GM21526 (cell line): Measurements from ENCODE around the gene STK38.

ENCODE experiments used
- ATAC-seq: cut with Tn5 transposase; IDR thresholded peaks from one replicate; pipeline ENCODE4 v1.9.1; 2021; ENCODE audit warnings: moderate library complexity; ENCODE audit not compliant: unreplicated experiment, low FRiP score

Gene STK38

GRCh38 chr6:36524871-36525270 lies 22.4 kb downstream of the STK38 start:
- ATAC-seq = no peak

GRCh38 chr6:36523936-36524499 lies 23.3 kb downstream of the STK38 start:
- ATAC-seq = no peak

GRCh38 chr6:36523451-36523850 lies 23.8 kb downstream of the STK38 start:
- no peak for ATAC-seq

GRCh38 chr6:36519352-36519751 lies 27.9 kb downstream of the STK38 start:
- no peak for ATAC-seq

- ATAC-seq = no peak
Observed at GRCh38 chr6:36517408-36517807, 29.9 kb downstream of the STK38 start.

GRCh38 chr6:36516988-36517387 lies 30.3 kb downstream of the STK38 start:
- no peak for ATAC-seq

GRCh38 chr6:36516559-36516958 lies 30.7 kb downstream of the STK38 start:
- ATAC-seq = no peak

- no peak for ATAC-seq
Observed at GRCh38 chr6:36515844-36516243, 31.4 kb downstream of the STK38 start.

GRCh38 chr6:36514554-36515456 lies 32.5 kb downstream of the STK38 start:
- ATAC-seq = no peak

GRCh38 chr6:36510365-36510764 lies 36.9 kb downstream of the STK38 start:
- no peak for ATAC-seq

- ATAC-seq = no peak
Observed at GRCh38 chr6:36508532-36508931, 38.7 kb downstream of the STK38 start.

GRCh38 chr6:36506611-36507010 lies 40.7 kb downstream of the STK38 start:
- ATAC-seq = no peak

- ATAC-seq = no peak
Observed at GRCh38 chr6:36505744-36506534, 41.3 kb downstream of the STK38 start.

- ATAC-seq = no peak
Observed at GRCh38 chr6:36504982-36505381, 42.3 kb downstream of the STK38 start.

- no peak for ATAC-seq
Observed at GRCh38 chr6:36504181-36504580, 43.1 kb downstream of the STK38 start.

GRCh38 chr6:36501686-36502085 lies 45.6 kb downstream of the STK38 start:
- ATAC-seq = no peak

- ATAC-seq = no peak
Observed at GRCh38 chr6:36499918-36500317, 47.4 kb downstream of the STK38 start.

GRCh38 chr6:36495086-36495485 lies 52.2 kb downstream of the STK38 start:
- ATAC-seq = no peak

- ATAC-seq = no peak
Observed at GRCh38 chr6:36493859-36494258, 53.4 kb downstream of the STK38 start.

GRCh38 chr6:36493319-36493718 lies 54.0 kb downstream of the STK38 start:
- ATAC-seq = no peak

GRCh38 chr6:36492621-36493020 lies 54.7 kb downstream of the STK38 start:
- no peak for ATAC-seq
